Keratinocyte (primary cell): ENCODE results near the gene RAPGEF1. TPM values are rescaled to one million over a fixed set of nuclear protein-coding genes. Genes with fewer than 3 reads are reported as not detected.

ENCODE experiments used
- DNase-seq: peaks from one replicate; pipeline ENCODE4 v3.0.0-alpha.2; 2011; ENCODE audit warnings: low read depth, missing footprints, low spot score
- FAIRE-seq: peaks from 2 replicates; lab custom pipeline; 2011; peaks lifted over from hg19 to GRCh38; lab: Jason Lieb, UNC
- H2AFZ ChIP-seq: 2 replicates; pipeline ENCODE4 v1.6.0; 2012; ENCODE audit warnings: low read length, control low read depth, inconsistent platforms; ENCODE audit not compliant: control insufficient read depth
- H3K27ac ChIP-seq: 2 replicates; pipeline ENCODE4 v1.5.1; 2011; ENCODE audit warnings: low read length; ENCODE audit not compliant: control insufficient read depth, insufficient read depth
- H3K27me3 ChIP-seq: 3 replicates; pipeline ENCODE4 v1.6.0; 2011; ENCODE audit warnings: low read length; ENCODE audit not compliant: control insufficient read depth, insufficient read depth; ENCODE audit errors: extremely low read depth
- H3K36me3 ChIP-seq, 2 experiments: 2 replicates in 1 of 2; 3 replicates in 1 of 2; pipeline ENCODE4 v1.5.1; 2011; ENCODE audit warnings: low read length in 2 of 2, mild to moderate bottlenecking in 1 of 2; ENCODE audit not compliant: control insufficient read depth in 2 of 2, insufficient read depth in 2 of 2; ENCODE audit errors: extremely low read depth in 1 of 2
- H3K4me1 ChIP-seq: 3 replicates; pipeline ENCODE4 v1.5.1; 2011; ENCODE audit warnings: low read length; ENCODE audit not compliant: control insufficient read depth, insufficient read depth; ENCODE audit errors: extremely low read depth
- H3K4me2 ChIP-seq: 3 replicates; pipeline ENCODE4 v1.6.0; 2011; ENCODE audit warnings: low read depth, low read length; ENCODE audit not compliant: control insufficient read depth, insufficient read depth; ENCODE audit errors: extremely low read depth
- H3K4me3 ChIP-seq, 3 experiments: fragments of 200-600 bp in 1 of 3; sonication (generic) in 1 of 3; 2 replicates in 2 of 3; 3 replicates in 1 of 3; pipeline ENCODE4 v1.5.1; 2011 to 2016; ENCODE audit warnings: low read length in 3 of 3, mild to moderate bottlenecking in 3 of 3, control low read depth in 2 of 3, inconsistent platforms in 1 of 3, low read depth in 1 of 3, mixed read lengths in 1 of 3, mixed run types in 1 of 3, moderate library complexity in 1 of 3; ENCODE audit not compliant: control insufficient read depth in 2 of 3, insufficient read depth in 2 of 3; ENCODE audit errors: extremely low read depth in 1 of 3
- H3K79me2 ChIP-seq: 2 replicates; pipeline ENCODE4 v1.6.0; 2012; ENCODE audit warnings: low read length; ENCODE audit not compliant: control insufficient read depth, insufficient read depth
- H3K9ac ChIP-seq: 3 replicates; pipeline ENCODE4 v1.6.0; 2011; ENCODE audit warnings: low read length; ENCODE audit not compliant: control insufficient read depth, insufficient read depth; ENCODE audit errors: extremely low read depth
- H3K9me1 ChIP-seq: 3 replicates; pipeline ENCODE4 v1.6.0; 2011; ENCODE audit warnings: low read length; ENCODE audit not compliant: control insufficient read depth, insufficient read depth; ENCODE audit errors: extremely low read depth
- H3K9me3 ChIP-seq: 2 replicates; pipeline ENCODE4 v1.5.1; 2012; ENCODE audit warnings: low read depth, low read length; ENCODE audit not compliant: control insufficient read depth
- H4K20me1 ChIP-seq: 3 replicates; pipeline ENCODE4 v1.6.0; 2011; ENCODE audit warnings: low read length; ENCODE audit not compliant: control insufficient read depth, insufficient read depth; ENCODE audit errors: extremely low read depth
- EZH2 ChIP-seq: IDR thresholded peaks from one replicate; pipeline ENCODE4 v1.6.1; 2012; ENCODE audit warnings: inconsistent platforms, mild to moderate bottlenecking, low read length, moderate library complexity
- dilution Hi-C: fragments of 300-500 bp; cut with MboI; formaldehyde crosslinking; loops from one replicate; pipeline ENCODE4 v1.7.0; 2020; ENCODE audit warnings: low sequenced_read_pairs; ENCODE audit not compliant: extremely low pct_ligation_motif_present
- polyA plus RNA-seq, 5 experiments: library from polyadenylated mRNA; depleted of rRNA in 3 of 5; stranded (reverse) in 3 of 5; stranded (forward) in 1 of 5; unstranded in 1 of 5; fragments of >200 nt; gene quantifications; 1 replicate in 1 of 5; 2 replicates in 3 of 5; 3 replicates in 1 of 5; pipeline versions ENCODE4 v1.2.1 to v1.2.3, GENCODE V29; 2011 to 2012; ENCODE audit warnings: missing spikeins in 2 of 5, low read depth in 1 of 5, low replicate concordance in 1 of 5
- TF ChIP-seq, protein P1 (sequence below), 3 experiments: IDR thresholded peaks in 1 of 3; conservative IDR thresholded peaks in 1 of 3; optimal IDR thresholded peaks in 1 of 3; 2 replicates in 2 of 3; 3 replicates in 1 of 3; pipeline versions ENCODE3 to v1.5.1; 2011; ENCODE audit warnings: low read length in 3 of 3, mild to moderate bottlenecking in 3 of 3, moderate library complexity in 2 of 3, control low read depth in 1 of 3, inconsistent platforms in 1 of 3; ENCODE audit not compliant: insufficient read depth in 2 of 3; ENCODE audit errors: extremely low read depth in 1 of 3

Gene RAPGEF1
- polyA plus RNA-seq, 1 donor (not counting 4 experiments of a cell fraction or from before 2014, with no cell fraction given) = 18.5 TPM

DNA sequence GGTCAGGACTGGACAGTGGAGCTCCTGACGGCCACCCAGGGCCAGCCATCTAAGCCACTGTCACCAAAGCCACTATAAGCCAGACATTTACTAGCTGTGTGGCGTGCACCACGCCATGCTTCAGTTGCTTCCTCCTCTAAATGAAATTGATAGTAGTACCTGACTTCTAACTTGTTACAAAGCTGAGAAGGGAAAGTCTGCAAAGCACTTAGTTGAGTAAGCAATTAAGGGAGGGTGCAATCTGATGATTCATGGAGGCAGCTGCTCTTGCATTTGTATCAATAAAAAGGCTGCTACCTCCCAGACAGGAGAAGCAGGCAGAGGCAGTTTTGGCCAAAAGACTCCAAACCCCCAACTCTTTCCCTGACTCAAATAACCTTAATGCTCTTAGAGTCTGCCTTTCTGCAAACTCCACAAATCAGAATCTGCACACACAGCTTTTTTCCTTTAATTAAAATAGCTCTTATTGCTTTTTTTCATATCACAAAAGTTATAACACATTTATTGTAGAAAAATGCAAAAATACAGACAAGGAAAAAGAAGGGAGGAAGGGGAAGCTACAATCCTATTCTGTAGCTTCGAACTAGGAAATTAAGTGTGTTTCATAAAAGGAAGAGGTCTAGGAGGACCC, 19.3 kb upstream of the RAPGEF1 start:
- no peaks in the 10 kb centered on the region for H3K79me2 ChIP-seq
- H3K9ac ChIP-seq = no peak overlapping the region
- no peaks in the 10 kb centered on the region for H3K9me3 ChIP-seq
- H3K27me3 ChIP-seq = peaks cover 4% of the 10 kb centered on the region
- TF ChIP-seq, protein P1, sequence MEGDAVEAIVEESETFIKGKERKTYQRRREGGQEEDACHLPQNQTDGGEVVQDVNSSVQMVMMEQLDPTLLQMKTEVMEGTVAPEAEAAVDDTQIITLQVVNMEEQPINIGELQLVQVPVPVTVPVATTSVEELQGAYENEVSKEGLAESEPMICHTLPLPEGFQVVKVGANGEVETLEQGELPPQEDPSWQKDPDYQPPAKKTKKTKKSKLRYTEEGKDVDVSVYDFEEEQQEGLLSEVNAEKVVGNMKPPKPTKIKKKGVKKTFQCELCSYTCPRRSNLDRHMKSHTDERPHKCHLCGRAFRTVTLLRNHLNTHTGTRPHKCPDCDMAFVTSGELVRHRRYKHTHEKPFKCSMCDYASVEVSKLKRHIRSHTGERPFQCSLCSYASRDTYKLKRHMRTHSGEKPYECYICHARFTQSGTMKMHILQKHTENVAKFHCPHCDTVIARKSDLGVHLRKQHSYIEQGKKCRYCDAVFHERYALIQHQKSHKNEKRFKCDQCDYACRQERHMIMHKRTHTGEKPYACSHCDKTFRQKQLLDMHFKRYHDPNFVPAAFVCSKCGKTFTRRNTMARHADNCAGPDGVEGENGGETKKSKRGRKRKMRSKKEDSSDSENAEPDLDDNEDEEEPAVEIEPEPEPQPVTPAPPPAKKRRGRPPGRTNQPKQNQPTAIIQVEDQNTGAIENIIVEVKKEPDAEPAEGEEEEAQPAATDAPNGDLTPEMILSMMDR (optimal IDR thresholded peaks at IDR 0.05 in 1 of 3, IDR thresholded peaks at IDR 0.05 in 1 of 3, conservative IDR thresholded peaks at IDR 0.05 in 1 of 3; ENCODE audit: extremely low read depth in 1 of 3, insufficient read depth in 2 of 3, low read length in 3 of 3) = no peak
- no peak for TF ChIP-seq EZH2
- no peak overlapping the region for H3K27ac ChIP-seq
- no peak for DNase-seq
- H2AFZ ChIP-seq = no peak overlapping the region
- no peak overlapping the region for H3K4me3 ChIP-seq
- FAIRE-seq = no peak
- H3K4me2 ChIP-seq = no peak overlapping the region
- no peaks in the 10 kb centered on the region for H4K20me1 ChIP-seq
- H3K4me1 ChIP-seq = no peaks in the 10 kb centered on the region
- no peaks in the 10 kb centered on the region for H3K9me1 ChIP-seq
- dilution Hi-C loops = no loop called here
- no peaks in the 10 kb centered on the region for H3K36me3 ChIP-seq

DNA sequence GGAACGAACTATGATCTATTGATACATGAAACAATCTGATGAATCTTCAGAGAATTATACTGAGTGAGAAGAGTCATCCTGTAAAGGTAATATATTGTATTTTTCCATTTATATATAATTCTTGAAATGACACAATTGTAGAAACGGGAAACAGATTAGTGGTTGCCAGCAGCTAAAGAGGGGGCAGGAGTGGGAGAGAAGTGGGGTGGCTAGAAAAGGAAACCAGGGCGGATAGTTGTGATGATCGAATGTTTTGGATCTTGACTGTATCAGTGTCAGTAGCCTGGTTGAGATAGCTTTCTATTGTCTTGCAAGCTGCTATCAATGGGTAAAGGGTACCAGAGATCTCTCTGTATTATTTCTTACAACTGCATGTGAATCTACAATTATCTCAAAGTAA, 17.7 kb upstream of the RAPGEF1 start:
- Histone ChIP-seq H3K36me3 (no peaks in the 10 kb centered on the region), H3K9me1 (no peaks in the 10 kb centered on the region), H3K4me3 (no peak overlapping the region), H3K9me3 (no peaks in the 10 kb centered on the region), H3K9ac (no peak overlapping the region), H2AFZ (no peak overlapping the region), H3K79me2 (no peaks in the 10 kb centered on the region), H3K4me2 (no peak overlapping the region), H3K4me1 (no peaks in the 10 kb centered on the region), H3K27me3 (peaks cover 4% of the 10 kb centered on the region), H3K27ac (no peak overlapping the region), H4K20me1 (no peaks in the 10 kb centered on the region)
- TF ChIP-seq, protein P1 (optimal IDR thresholded peaks at IDR 0.05 in 1 of 3, IDR thresholded peaks at IDR 0.05 in 1 of 3, conservative IDR thresholded peaks at IDR 0.05 in 1 of 3; ENCODE audit: extremely low read depth in 1 of 3, insufficient read depth in 2 of 3, low read length in 3 of 3) = no peak
- no peak for TF ChIP-seq EZH2
- DNase-seq = no peak
- FAIRE-seq = no peak
- dilution Hi-C loops = no loop called here
